GM12878 (cell line): Measurements from ENCODE around the gene MAF.

Experiments used
- ASH2L ChIP-seq: fragments of 300-600, 200-600 bp; sonication (generic); IDR thresholded peaks from 2 replicates; pipeline ENCODE4 v1.6.1; 2017; ENCODE audit warnings: low read depth, mild to moderate bottlenecking, borderline replicate concordance
- BHLHE40 ChIP-seq, 2 experiments: fragments of 450-650 bp in 1 of 2; IDR thresholded peaks; 2 replicates each; pipeline ENCODE4 v1.6.1; 2011 to 2017; ENCODE audit warnings: low read depth in 2 of 2, borderline replicate concordance in 1 of 2, improper control_type of control experiment in 1 of 2, low read length in 1 of 2, mild to moderate bottlenecking in 1 of 2
- CTCF ChIP-seq, 3 experiments: IDR thresholded peaks in 2 of 3; conservative IDR thresholded peaks in 1 of 3; 2 replicates each; pipeline ENCODE4 v1.5.1; 2011; ENCODE audit warnings: low read depth in 3 of 3, low read length in 3 of 3, mild to moderate bottlenecking in 3 of 3, control low read depth in 2 of 3, moderate library complexity in 2 of 3, inconsistent platforms in 1 of 3, mixed read lengths in 1 of 3; ENCODE audit not compliant: control insufficient read depth in 2 of 3, insufficient read depth in 1 of 3; ENCODE audit errors: extremely low read depth in 1 of 3
- FOXM1 ChIP-seq: IDR thresholded peaks from 2 replicates; pipeline ENCODE4 v1.6.1; 2012; ENCODE audit warnings: low read depth, mild to moderate bottlenecking, inconsistent platforms, low read length, moderate library complexity
- MLLT1 ChIP-seq: fragments of 450-650 bp; IDR thresholded peaks from 2 replicates; pipeline ENCODE4 v1.6.1; 2016; ENCODE audit warnings: mild to moderate bottlenecking
- NFYA ChIP-seq: IDR thresholded peaks from 2 replicates; pipeline ENCODE4 v1.6.1; 2011; ENCODE audit warnings: low read depth, mild to moderate bottlenecking, low read length, improper control_type of control experiment, borderline replicate concordance
- PAX5 ChIP-seq: IDR thresholded peaks from 2 replicates; pipeline ENCODE4 v1.6.1; 2011; ENCODE audit warnings: low read depth, low read length, borderline replicate concordance
- POLR2A ChIP-seq: IDR thresholded peaks from 2 replicates; pipeline ENCODE4 v1.6.1; 2011; ENCODE audit warnings: low read depth, mild to moderate bottlenecking, low read length
- POLR2AphosphoS5 ChIP-seq: IDR thresholded peaks from 2 replicates; pipeline ENCODE4 v1.6.1; 2011; ENCODE audit warnings: mild to moderate bottlenecking, low read length, inconsistent platforms
- PRDM15 ChIP-seq: fragments of 450-650 bp; formaldehyde crosslinking; IDR thresholded peaks from 2 replicates; pipeline ENCODE4 v1.4.0; 2020; ENCODE audit warnings: mild to moderate bottlenecking, moderate library complexity
- TARDBP ChIP-seq: IDR thresholded peaks from 2 replicates; pipeline ENCODE4 v1.6.1; 2016; ENCODE audit warnings: borderline replicate concordance
- TCF7 ChIP-seq: IDR thresholded peaks from 2 replicates; pipeline ENCODE4 v1.6.1; 2014; ENCODE audit warnings: antibody characterized with exemption, borderline replicate concordance
- USF2 ChIP-seq: IDR thresholded peaks from 2 replicates; pipeline ENCODE4 v1.6.1; 2011; ENCODE audit warnings: low read depth, low read length, improper control_type of control experiment, borderline replicate concordance
- ZNF592 ChIP-seq: fragments of 450-650 bp; IDR thresholded peaks from 2 replicates; pipeline ENCODE4 v1.6.1; 2017; ENCODE audit warnings: mild to moderate bottlenecking, moderate library complexity

GRCh38 chr16:79601092-79601930, 774 bp upstream of the MAF start:
- TF ChIP-seq ASH2L: no peak
- no peak for TF ChIP-seq BHLHE40 (IDR thresholded peaks at IDR 0.05; ENCODE audit: borderline replicate concordance in 1 of 2, low read depth in 2 of 2, low read length in 1 of 2)
- no peak for TF ChIP-seq CTCF (IDR thresholded peaks at IDR 0.05 in 2 of 3, conservative IDR thresholded peaks at IDR 0.05 in 1 of 3; ENCODE audit: control insufficient read depth in 2 of 3, extremely low read depth in 1 of 3, insufficient read depth in 1 of 3, low read depth in 3 of 3, low read length in 3 of 3)
- TF ChIP-seq MLLT1: no peak
- TF ChIP-seq NFYA: no peak
- no peak for TF ChIP-seq USF2
- no peak for TF ChIP-seq TARDBP
- TF ChIP-seq TCF7: no peak
- TF ChIP-seq PRDM15 (CRISPR knock-in tag): no peak
- TF ChIP-seq PAX5: no peak
- no peak for TF ChIP-seq FOXM1
- no peak for TF ChIP-seq POLR2AphosphoS5
- no peak for TF ChIP-seq ZNF592
- TF ChIP-seq POLR2A: no peak
